GM12878 (cell line): Measurements from ENCODE around the gene SGF29. TPM values are rescaled to one million over a fixed set of nuclear protein-coding genes. Genes with fewer than 3 reads are reported as not detected.
"Not testable (repeated sequence)": the region's sequence is repeated elsewhere in the genome, so short reads cannot be mapped to it uniquely, and the experiment has no call there.

Experiments
- ATAC-seq: fragments of 200-7000 bp; cut with Tn5 transposase; 3 replicates; pipeline ENCODE4 v1.9.1; 2020; ENCODE audit warnings: mild to moderate bottlenecking, moderate library complexity
- BruUV-seq: library from RNA; stranded (reverse); fragments of 400-500 nt; replicated peaks from 2 replicates; lab custom pipeline; 2021; lab: Mats Ljungman, UMichigan
- CTCF ChIA-PET: fragments of 300-600 bp; sonication (Branson Sonifier 250); formaldehyde crosslinking; extraction: SDS; loops from one replicate; lab custom pipeline; 2021; ENCODE audit warnings: inconsistent platforms; lab: Yijun Ruan, JAX
- POLR2A ChIA-PET: fragments of 350-600 bp; formaldehyde crosslinking; extraction: SDS; loops from one replicate; lab custom pipeline; 2021; ENCODE audit warnings: inconsistent platforms; lab: Charles Lee
- RAD21 ChIA-PET: fragments of 300-600 bp; sonication (Branson Sonifier 250); formaldehyde crosslinking; loops from one replicate; lab custom pipeline; 2023; ENCODE audit warnings: antibody characterized with exemption; ENCODE audit not compliant: unreplicated experiment; lab: Charles Lee
- SMC1A ChIA-PET: fragments of 300-600 bp; sonication (Branson Sonifier 250); formaldehyde crosslinking; loops from one replicate; lab custom pipeline; 2023; ENCODE audit not compliant: unreplicated experiment, uncharacterized antibody; lab: Charles Lee
- DNase-seq: peaks from one replicate; pipeline ENCODE4 v3.0.0-alpha.2; 2011; ENCODE audit warnings: low read depth, low spot score
- FAIRE-seq: peaks from 3 replicates; lab custom pipeline; 2011; peaks lifted over from hg19 to GRCh38; lab: Jason Lieb, UNC
- H2AFZ ChIP-seq: 2 replicates; pipeline ENCODE4 v1.6.0; 2011; ENCODE audit warnings: low read depth, low read length, control low read depth; ENCODE audit not compliant: control insufficient read depth
- H3K27ac ChIP-seq: 2 replicates; pipeline ENCODE4 v1.5.1; 2011; ENCODE audit warnings: control low read depth; ENCODE audit not compliant: control insufficient read depth, insufficient read depth
- H3K27me3 ChIP-seq, 2 experiments: replicated peaks in 1 of 2; 2 replicates each; pipeline versions ENCODE4 v1.6.0 to v1.6.1; 2011; ENCODE audit warnings: low read length in 1 of 2; ENCODE audit not compliant: control insufficient read depth in 2 of 2, insufficient read depth in 2 of 2
- H3K36me3 ChIP-seq, 2 experiments: 2 replicates each; pipeline ENCODE4 v1.5.1; 2011; ENCODE audit warnings: low read length in 1 of 2; ENCODE audit not compliant: control insufficient read depth in 2 of 2, insufficient read depth in 2 of 2
- H3K4me1 ChIP-seq: 2 replicates; pipeline ENCODE4 v1.6.1; 2011; ENCODE audit warnings: mild to moderate bottlenecking, low read length, moderate library complexity, mixed read lengths; ENCODE audit not compliant: control insufficient read depth, insufficient read depth
- H3K4me2 ChIP-seq: 2 replicates; pipeline ENCODE4 v1.6.0; 2011; ENCODE audit warnings: control low read depth; ENCODE audit not compliant: control insufficient read depth, insufficient read depth
- H3K4me3 ChIP-seq: fragments of 200-600 bp; sonication (generic); 2 replicates; pipeline ENCODE4 v1.5.1; 2016
- H3K79me2 ChIP-seq: 2 replicates; pipeline ENCODE4 v1.6.0; 2011; ENCODE audit warnings: low read length; ENCODE audit not compliant: control insufficient read depth, insufficient read depth
- H3K9ac ChIP-seq: 2 replicates; pipeline ENCODE4 v1.8.0; 2011; ENCODE audit warnings: low read length, control low read depth, mixed read lengths; ENCODE audit not compliant: control insufficient read depth, insufficient read depth
- H3K9me3 ChIP-seq: replicated peaks from 3 replicates; pipeline ENCODE4 v1.5.1; 2011; ENCODE audit warnings: mild to moderate bottlenecking, low read length; ENCODE audit not compliant: control insufficient read depth, insufficient read depth
- H4K20me1 ChIP-seq: 2 replicates; pipeline ENCODE4 v1.6.0; 2011; ENCODE audit not compliant: control insufficient read depth, insufficient read depth
- IRF4 ChIP-seq: IDR thresholded peaks from 2 replicates; pipeline ENCODE4 v1.6.1; 2011; ENCODE audit warnings: low read depth, low read length
- JUNB ChIP-seq: IDR thresholded peaks from 2 replicates; pipeline ENCODE4 v1.6.1; 2016; ENCODE audit warnings: antibody characterized with exemption, mild to moderate bottlenecking
- RUNX3 ChIP-seq: IDR thresholded peaks from 2 replicates; pipeline ENCODE4 v1.6.1; 2012; ENCODE audit warnings: low read length, inconsistent platforms
- SPI1 ChIP-seq: IDR thresholded peaks from 2 replicates; pipeline ENCODE4 v1.6.1; 2011; ENCODE audit warnings: low read depth, mild to moderate bottlenecking, low read length, moderate library complexity, borderline replicate concordance; ENCODE audit not compliant: insufficient read depth
- whole genome bisulfite sequencing: methylation state at CpG from one replicate; pipeline ENCODE4 v1.1.6; 2016; ENCODE audit warnings: low lambda C conversion rate; ENCODE audit not compliant: insufficient replicate concordance, insufficient coverage; ENCODE audit errors: missing lambda C conversion rate; 5-methylcytosine and 5-hydroxymethylcytosine counted together
- in situ Hi-C: fragments of 300-500 bp; cut with MboI; formaldehyde crosslinking; loops from 9 replicates; pipeline ENCODE4 v1.14.3; 2018; ENCODE audit warnings: mixed read lengths
- intact Hi-C: fragments of 100-400 bp; cut with micrococcal nuclease; formaldehyde crosslinking; loops from one replicate; pipeline ENCODE4 v1.14.2; 2022; ENCODE audit not compliant: unreplicated experiment
- polyA plus RNA-seq, 11 experiments: library from polyadenylated mRNA; depleted of rRNA in 4 of 11; unstranded in 6 of 11; stranded (reverse) in 5 of 11; fragments of >200 nt; fragmentation: Nextera tagmentation in 4 of 11; fragmentation: Illumina TruSeq in 1 of 11; extraction: Ambion mirVana in 4 of 11; extraction: Trizol in 1 of 11; gene quantifications; 1 replicate in 1 of 11; 2 replicates in 10 of 11; pipeline versions ENCODE4 v1.2.1 to v1.2.3, GENCODE V29; 2011 to 2016; ENCODE audit warnings: inconsistent platforms in 2 of 11, missing spikeins in 2 of 11, low read depth in 1 of 11
- total RNA-seq, 4 experiments: library from RNA; depleted of rRNA in 3 of 4; stranded (reverse); fragments of >200 nt in 3 of 4; fragmentation: Illumina TruSeq in 1 of 4; extraction: Trizol in 1 of 4; gene quantifications; 2 replicates each; pipeline versions ENCODE4 v1.2.1 to v1.2.3, GENCODE V29; 2013 to 2021
- TF ChIP-seq, protein P1 (sequence below): fragments of 450-650 bp; IDR thresholded peaks from 2 replicates; pipeline ENCODE4 v1.6.1; 2017; ENCODE audit warnings: mild to moderate bottlenecking, low read depth, inconsistent platforms; ENCODE audit not compliant: poor library complexity, severe bottlenecking

The SGF29 gene
- total and polyA plus RNA-seq, 10 of the 15 experiments (the other 5 are each of a cell fraction or from before 2014, with no cell fraction given): 2.2 to 20.1 (median 12.3) TPM

DNA sequence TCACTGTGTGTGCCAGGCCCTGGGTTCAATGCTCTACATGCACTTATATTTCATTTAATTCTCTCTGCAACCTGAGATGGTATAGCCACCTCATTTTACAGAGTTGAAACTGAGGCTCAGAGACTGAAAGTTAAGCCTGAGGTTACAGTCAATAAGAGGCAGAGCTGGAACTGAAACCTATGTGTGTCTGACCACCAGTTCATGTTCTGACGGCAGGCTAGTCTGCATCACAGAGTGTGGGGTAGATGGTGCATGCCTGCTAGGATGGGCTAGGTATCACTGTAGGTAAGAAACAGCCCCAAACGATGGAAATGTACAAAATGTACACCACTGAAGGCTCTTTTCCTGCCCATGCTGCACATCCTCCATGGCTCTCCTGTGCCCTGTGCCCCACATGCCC, 86.2 kb downstream of the SGF29 start:
- H2AFZ ChIP-seq, H3K9me3 ChIP-seq, CTCF ChIA-PET, RAD21 ChIA-PET, H3K27ac ChIP-seq, FAIRE-seq, H3K4me1 ChIP-seq, POLR2A ChIA-PET, H3K9ac ChIP-seq, intact Hi-C loops, H3K79me2 ChIP-seq, H3K27me3 ChIP-seq, in situ Hi-C loops, SMC1A ChIA-PET, ATAC-seq, H3K4me3 ChIP-seq, H4K20me1 ChIP-seq, H3K36me3 ChIP-seq, BruUV-seq: not testable (repeated sequence)
- H3K4me2 ChIP-seq: peak overlapping the region; percentile 61; the same call in 1 of the 2 replicates
- WGBS: 0% methylated on average over 2 of the region's 2 CpGs
- TF ChIP-seq JUNB (0 out of 2 replicates have a peak, but pooled peaks have one; percentile 41), SPI1 (peak; percentile 40; the same call in 1 of the 2 replicates), RUNX3 (peak; percentile 46), IRF4 (peak; percentile 60; the same call in 1 of the 2 replicates)
- TF ChIP-seq, protein P1, sequence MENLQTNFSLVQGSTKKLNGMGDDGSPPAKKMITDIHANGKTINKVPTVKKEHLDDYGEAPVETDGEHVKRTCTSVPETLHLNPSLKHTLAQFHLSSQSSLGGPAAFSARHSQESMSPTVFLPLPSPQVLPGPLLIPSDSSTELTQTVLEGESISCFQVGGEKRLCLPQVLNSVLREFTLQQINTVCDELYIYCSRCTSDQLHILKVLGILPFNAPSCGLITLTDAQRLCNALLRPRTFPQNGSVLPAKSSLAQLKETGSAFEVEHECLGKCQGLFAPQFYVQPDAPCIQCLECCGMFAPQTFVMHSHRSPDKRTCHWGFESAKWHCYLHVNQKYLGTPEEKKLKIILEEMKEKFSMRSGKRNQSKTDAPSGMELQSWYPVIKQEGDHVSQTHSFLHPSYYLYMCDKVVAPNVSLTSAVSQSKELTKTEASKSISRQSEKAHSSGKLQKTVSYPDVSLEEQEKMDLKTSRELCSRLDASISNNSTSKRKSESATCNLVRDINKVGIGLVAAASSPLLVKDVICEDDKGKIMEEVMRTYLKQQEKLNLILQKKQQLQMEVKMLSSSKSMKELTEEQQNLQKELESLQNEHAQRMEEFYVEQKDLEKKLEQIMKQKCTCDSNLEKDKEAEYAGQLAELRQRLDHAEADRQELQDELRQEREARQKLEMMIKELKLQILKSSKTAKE: peak; percentile 55
- TF ChIP-seq, all 136 proteins: peak for 5; not testable (repeated sequence) for 131
- not testable (repeated sequence) for DNase-seq

Other genes starting within 250 kb of the SGF29 start
Only the 7 nearest of the 12 such genes appear.
- gene NPIPB7, start 81.6 kb upstream of the SGF29 start, total RNA-seq (2014; rRNA removed): not detected in 2 replicates
- not detected in 2 replicates for gene NPIPB7, start 81.6 kb upstream of the SGF29 start, total RNA-seq (2014; rRNA removed; fragmentation: Illumina TruSeq; extraction: Trizol)
- not detected in 2 replicates for gene NPIPB7, start 81.6 kb upstream of the SGF29 start, total RNA-seq (2021)
- gene NPIPB7, start 81.6 kb upstream of the SGF29 start, polyA plus RNA-seq (2011; rRNA removed): 0.04 TPM in 1 of 2 replicates, not detected in the other
- not detected in 2 replicates for gene NPIPB7, start 81.6 kb upstream of the SGF29 start, polyA plus RNA-seq (2014; fragmentation: Illumina TruSeq; extraction: Trizol)
- under 1 TPM in 1 of 2 experiments, not detected in 1; 0.05 TPM for gene NPIPB7, start 81.6 kb upstream of the SGF29 start, polyA plus RNA-seq (2014; fragmentation: Nextera tagmentation; extraction: Ambion mirVana)
- 0.09 TPM in 1 of 2 replicates, not detected in the other for gene NPIPB7, start 81.6 kb upstream of the SGF29 start, polyA plus RNA-seq (2014; rRNA removed)
- gene NPIPB7, start 81.6 kb upstream of the SGF29 start, polyA plus RNA-seq (2016; fragmentation: Nextera tagmentation; extraction: Ambion mirVana): not detected
- 18.1 and 19.9 TPM in 2 replicates for gene CLN3, start 61.8 kb upstream of the SGF29 start, total RNA-seq (2014; rRNA removed)
- gene CLN3, start 61.8 kb upstream of the SGF29 start, total RNA-seq (2014; rRNA removed; fragmentation: Illumina TruSeq; extraction: Trizol): 5.9 and 7.1 TPM in 2 replicates
- 20.4 and 21.5 TPM in 2 replicates for gene CLN3, start 61.8 kb upstream of the SGF29 start, total RNA-seq (2021)
- gene CLN3, start 61.8 kb upstream of the SGF29 start, polyA plus RNA-seq (2011; rRNA removed): 5.2 and 11.1 TPM in 2 replicates
- 8.1 and 15.1 TPM in 2 replicates for gene CLN3, start 61.8 kb upstream of the SGF29 start, polyA plus RNA-seq (2014; fragmentation: Illumina TruSeq; extraction: Trizol)
- 1 to 10 TPM; 2.3 to 2.7 TPM for gene CLN3, start 61.8 kb upstream of the SGF29 start, polyA plus RNA-seq (2014; fragmentation: Nextera tagmentation; extraction: Ambion mirVana)
- 22.0 and 29.8 TPM in 2 replicates for gene CLN3, start 61.8 kb upstream of the SGF29 start, polyA plus RNA-seq (2014; rRNA removed)
- gene CLN3, start 61.8 kb upstream of the SGF29 start, polyA plus RNA-seq (2016; fragmentation: Nextera tagmentation; extraction: Ambion mirVana): 10 to 100 TPM; 25.0 TPM
- 0.65 and 0.73 TPM in 2 replicates for gene APOBR, start 59.3 kb upstream of the SGF29 start, total RNA-seq (2014; rRNA removed)
- gene APOBR, start 59.3 kb upstream of the SGF29 start, total RNA-seq (2014; rRNA removed; fragmentation: Illumina TruSeq; extraction: Trizol): 0.32 and 0.54 TPM in 2 replicates
- gene APOBR, start 59.3 kb upstream of the SGF29 start, total RNA-seq (2021): 2.4 and 2.5 TPM in 2 replicates
- 0.06 and 0.15 TPM in 2 replicates for gene APOBR, start 59.3 kb upstream of the SGF29 start, polyA plus RNA-seq (2011; rRNA removed)
- gene APOBR, start 59.3 kb upstream of the SGF29 start, polyA plus RNA-seq (2014; fragmentation: Illumina TruSeq; extraction: Trizol): 0.19 and 2.0 TPM in 2 replicates
- under 1 TPM in 1 of 2 experiments, not detected in 1; 0.09 TPM for gene APOBR, start 59.3 kb upstream of the SGF29 start, polyA plus RNA-seq (2014; fragmentation: Nextera tagmentation; extraction: Ambion mirVana)
- gene APOBR, start 59.3 kb upstream of the SGF29 start, polyA plus RNA-seq (2014; rRNA removed): 2.2 and 3.1 TPM in 2 replicates
- gene APOBR, start 59.3 kb upstream of the SGF29 start, polyA plus RNA-seq (2016; fragmentation: Nextera tagmentation; extraction: Ambion mirVana): under 1 TPM; 0.04 to 0.25 TPM
- 0.38 and 1.2 TPM in 2 replicates for gene IL27, start 47.1 kb upstream of the SGF29 start, total RNA-seq (2014; rRNA removed)
- 0.27 and 0.28 TPM in 2 replicates for gene IL27, start 47.1 kb upstream of the SGF29 start, total RNA-seq (2014; rRNA removed; fragmentation: Illumina TruSeq; extraction: Trizol)
- 0.32 and 0.49 TPM in 2 replicates for gene IL27, start 47.1 kb upstream of the SGF29 start, total RNA-seq (2021)
- 0.07 TPM in 1 of 2 replicates, not detected in the other for gene IL27, start 47.1 kb upstream of the SGF29 start, polyA plus RNA-seq (2011; rRNA removed)
- gene IL27, start 47.1 kb upstream of the SGF29 start, polyA plus RNA-seq (2014; fragmentation: Illumina TruSeq; extraction: Trizol): 0.34 TPM in 1 of 2 replicates, not detected in the other
- under 1 TPM in 1 of 2 experiments, not detected in 1; 0.24 TPM for gene IL27, start 47.1 kb upstream of the SGF29 start, polyA plus RNA-seq (2014; fragmentation: Nextera tagmentation; extraction: Ambion mirVana)
- gene IL27, start 47.1 kb upstream of the SGF29 start, polyA plus RNA-seq (2014; rRNA removed): 0.23 and 1.1 TPM in 2 replicates
- 1 to 10 TPM in 1 of 2 experiments, under 1 TPM in 1; 0.95 to 2.4 TPM for gene IL27, start 47.1 kb upstream of the SGF29 start, polyA plus RNA-seq (2016; fragmentation: Nextera tagmentation; extraction: Ambion mirVana)
- 0.06 TPM in 1 of 2 replicates, not detected in the other for gene NUPR1, start 14.9 kb upstream of the SGF29 start, total RNA-seq (2014; rRNA removed)
- gene NUPR1, start 14.9 kb upstream of the SGF29 start, total RNA-seq (2014; rRNA removed; fragmentation: Illumina TruSeq; extraction: Trizol): 0.04 TPM in 1 of 2 replicates, not detected in the other
- 0.28 and 0.88 TPM in 2 replicates for gene NUPR1, start 14.9 kb upstream of the SGF29 start, total RNA-seq (2021)
- 0.26 TPM in 1 of 2 replicates, not detected in the other for gene NUPR1, start 14.9 kb upstream of the SGF29 start, polyA plus RNA-seq (2011; rRNA removed)
- 0.09 TPM in 1 of 2 replicates, not detected in the other for gene NUPR1, start 14.9 kb upstream of the SGF29 start, polyA plus RNA-seq (2014; fragmentation: Illumina TruSeq; extraction: Trizol)
- gene NUPR1, start 14.9 kb upstream of the SGF29 start, polyA plus RNA-seq (2014; fragmentation: Nextera tagmentation; extraction: Ambion mirVana): not detected
- 0.03 and 0.08 TPM in 2 replicates for gene NUPR1, start 14.9 kb upstream of the SGF29 start, polyA plus RNA-seq (2014; rRNA removed)
- under 1 TPM; 0.43 to 0.78 TPM for gene NUPR1, start 14.9 kb upstream of the SGF29 start, polyA plus RNA-seq (2016; fragmentation: Nextera tagmentation; extraction: Ambion mirVana)
- gene SULT1A2, start 43.1 kb downstream of the SGF29 start, total RNA-seq (2014; rRNA removed): 0.06 TPM in 1 of 2 replicates, not detected in the other
- gene SULT1A2, start 43.1 kb downstream of the SGF29 start, total RNA-seq (2014; rRNA removed; fragmentation: Illumina TruSeq; extraction: Trizol): not detected in 2 replicates
- 0.16 TPM in 1 of 2 replicates, not detected in the other for gene SULT1A2, start 43.1 kb downstream of the SGF29 start, total RNA-seq (2021)
- gene SULT1A2, start 43.1 kb downstream of the SGF29 start, polyA plus RNA-seq (2011; rRNA removed): not detected in 2 replicates
- 0.07 TPM in 1 of 2 replicates, not detected in the other for gene SULT1A2, start 43.1 kb downstream of the SGF29 start, polyA plus RNA-seq (2014; fragmentation: Illumina TruSeq; extraction: Trizol)
- gene SULT1A2, start 43.1 kb downstream of the SGF29 start, polyA plus RNA-seq (2014; fragmentation: Nextera tagmentation; extraction: Ambion mirVana): under 1 TPM in 1 of 2 experiments, not detected in 1; 0.39 TPM
- 0.06 TPM in 1 of 2 replicates, not detected in the other for gene SULT1A2, start 43.1 kb downstream of the SGF29 start, polyA plus RNA-seq (2014; rRNA removed)
- gene SULT1A2, start 43.1 kb downstream of the SGF29 start, polyA plus RNA-seq (2016; fragmentation: Nextera tagmentation; extraction: Ambion mirVana): not detected
- 0.76 and 0.90 TPM in 2 replicates for gene SULT1A1, start 56.1 kb downstream of the SGF29 start, total RNA-seq (2014; rRNA removed)
- gene SULT1A1, start 56.1 kb downstream of the SGF29 start, total RNA-seq (2014; rRNA removed; fragmentation: Illumina TruSeq; extraction: Trizol): 0.46 and 0.54 TPM in 2 replicates
- 0.40 and 1.2 TPM in 2 replicates for gene SULT1A1, start 56.1 kb downstream of the SGF29 start, total RNA-seq (2021)
- 0.03 TPM in 1 of 2 replicates, not detected in the other for gene SULT1A1, start 56.1 kb downstream of the SGF29 start, polyA plus RNA-seq (2011; rRNA removed)
- 0.52 and 0.76 TPM in 2 replicates for gene SULT1A1, start 56.1 kb downstream of the SGF29 start, polyA plus RNA-seq (2014; fragmentation: Illumina TruSeq; extraction: Trizol)
- gene SULT1A1, start 56.1 kb downstream of the SGF29 start, polyA plus RNA-seq (2014; fragmentation: Nextera tagmentation; extraction: Ambion mirVana): 1 to 10 TPM in 1 of 2 experiments, under 1 TPM in 1; 0.44 to 1.5 TPM
- gene SULT1A1, start 56.1 kb downstream of the SGF29 start, polyA plus RNA-seq (2014; rRNA removed): 0.16 and 1.2 TPM in 2 replicates
- gene SULT1A1, start 56.1 kb downstream of the SGF29 start, polyA plus RNA-seq (2016; fragmentation: Nextera tagmentation; extraction: Ambion mirVana): under 1 TPM in 1 of 2 experiments, not detected in 1; 0.23 TPM